ENCODE measurements around the gene OMA1.

GRCh38 chr1:58545591-58546519, 671 bp downstream of the OMA1 start:
- no peak for TF ChIP-seq CTCF (conservative IDR thresholded peaks at IDR 0.05; ENCODE audit: low read depth, low read length)
- TF ChIP-seq, protein P1, sequence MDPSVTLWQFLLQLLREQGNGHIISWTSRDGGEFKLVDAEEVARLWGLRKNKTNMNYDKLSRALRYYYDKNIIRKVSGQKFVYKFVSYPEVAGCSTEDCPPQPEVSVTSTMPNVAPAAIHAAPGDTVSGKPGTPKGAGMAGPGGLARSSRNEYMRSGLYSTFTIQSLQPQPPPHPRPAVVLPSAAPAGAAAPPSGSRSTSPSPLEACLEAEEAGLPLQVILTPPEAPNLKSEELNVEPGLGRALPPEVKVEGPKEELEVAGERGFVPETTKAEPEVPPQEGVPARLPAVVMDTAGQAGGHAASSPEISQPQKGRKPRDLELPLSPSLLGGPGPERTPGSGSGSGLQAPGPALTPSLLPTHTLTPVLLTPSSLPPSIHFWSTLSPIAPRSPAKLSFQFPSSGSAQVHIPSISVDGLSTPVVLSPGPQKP (IDR thresholded peaks at IDR 0.05; ENCODE audit: borderline replicate concordance, low read depth, low read length) = no peak

Measured in IMR-90 (cell line).